ENCODE measurements around the gene NEURL1B.

DNA sequence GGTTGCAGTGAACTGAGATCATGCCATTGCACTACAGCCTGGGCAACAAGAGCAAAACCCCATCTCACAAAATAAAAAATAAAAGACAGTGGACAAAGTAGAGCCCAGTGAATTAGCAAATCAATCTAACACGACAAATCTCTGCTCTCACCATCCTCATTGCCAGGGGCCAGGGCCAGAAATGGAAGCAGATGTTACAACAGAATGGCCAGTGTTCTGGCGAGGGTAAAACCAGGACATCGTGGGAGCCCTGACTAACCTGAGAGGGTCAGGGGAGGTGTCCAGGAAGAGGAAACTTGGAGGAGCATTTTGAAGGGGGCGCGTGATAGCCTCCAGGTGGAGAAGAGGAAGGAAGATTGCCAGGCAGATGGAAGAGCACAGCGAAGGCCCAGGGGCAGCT, 58.4 kb downstream of the NEURL1B start:
- TF ChIP-seq USF1 (IDR thresholded peaks at IDR 0.05) (no peak), TAF1 (IDR thresholded peaks at IDR 0.05; ENCODE audit: low read depth) (no peak)
